HEK293T (cell line): ENCODE results near the gene RSL1D1.

ENCODE experiments used
- CTCF ChIA-PET: fragments of 350-600 bp; formaldehyde crosslinking; extraction: SDS; loops from one replicate; lab custom pipeline; 2021; ENCODE audit warnings: antibody characterized with exemption, inconsistent platforms; lab: Yijun Ruan, JAX
- POLR2A ChIA-PET: fragments of 350-600 bp; formaldehyde crosslinking; extraction: SDS; loops from one replicate; lab custom pipeline; 2020; ENCODE audit warnings: antibody characterized with exemption, inconsistent platforms; lab: Yijun Ruan, JAX
- DNase-seq: peaks from one replicate; pipeline ENCODE4 v3.0.0; 2012; ENCODE audit warnings: mixed read lengths; ENCODE audit errors: extremely low spot score
- ARNT ChIP-seq: fragments of 450-650 bp; IDR thresholded peaks from 2 replicates; pipeline ENCODE4 v1.6.1; 2017; ENCODE audit warnings: mild to moderate bottlenecking
- BHLHE40 ChIP-seq: fragments of 450-650 bp; IDR thresholded peaks from 2 replicates; pipeline ENCODE4 v1.6.1; 2016; ENCODE audit warnings: mild to moderate bottlenecking, moderate library complexity, borderline replicate concordance
- CTBP1 ChIP-seq: fragments of 450-650 bp; IDR thresholded peaks from 2 replicates; pipeline ENCODE4 v1.6.1; 2016; ENCODE audit warnings: borderline replicate concordance
- ELF4 ChIP-seq: fragments of 450-650 bp; IDR thresholded peaks from 2 replicates; pipeline ENCODE4 v1.6.1; 2017; ENCODE audit warnings: antibody characterized with exemption
- FOXA1 ChIP-seq: fragments of 450-650 bp; IDR thresholded peaks from 2 replicates; pipeline ENCODE4 v1.6.1; 2016; ENCODE audit warnings: mild to moderate bottlenecking
- FOXM1 ChIP-seq: fragments of 450-650 bp; IDR thresholded peaks from 2 replicates; pipeline ENCODE4 v1.6.1; 2017; ENCODE audit warnings: mild to moderate bottlenecking, borderline replicate concordance
- HDGF ChIP-seq: fragments of 450-650 bp; IDR thresholded peaks from 2 replicates; pipeline ENCODE4 v1.6.1; 2017; ENCODE audit warnings: antibody characterized with exemption, borderline replicate concordance
- L3MBTL2 ChIP-seq: fragments of 450-650 bp; conservative IDR thresholded peaks from 2 replicates; pipeline ENCODE4 v1.6.1; 2016; ENCODE audit warnings: mild to moderate bottlenecking
- PKNOX1 ChIP-seq: fragments of 450-650 bp; IDR thresholded peaks from 2 replicates; pipeline ENCODE4 v1.6.1; 2016
- TARDBP ChIP-seq: fragments of 450-650 bp; IDR thresholded peaks from 2 replicates; pipeline ENCODE4 v1.6.1; 2016
- ZNF384 ChIP-seq: fragments of 450-650 bp; IDR thresholded peaks from 2 replicates; pipeline ENCODE4 v1.6.1; 2016

RSL1D1 gene

DNA sequence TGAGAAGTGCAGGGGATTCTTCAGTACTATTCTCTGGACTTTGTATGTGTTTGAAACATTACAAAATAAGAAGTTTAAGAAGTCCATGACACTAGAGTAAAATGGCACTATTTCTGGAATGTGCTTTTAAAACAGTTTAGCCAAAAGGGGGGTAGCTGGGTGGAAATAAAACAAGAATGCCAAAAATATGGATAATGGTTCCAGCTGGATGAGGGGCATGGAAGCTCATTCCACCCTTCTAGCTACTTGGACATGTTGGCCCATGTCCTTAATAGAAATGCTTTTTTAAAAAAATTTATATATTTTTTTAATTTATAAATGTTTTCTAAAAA lies 67.3 kb downstream of the RSL1D1 start:
- no peak for TF ChIP-seq FOXA1
- no peak for TF ChIP-seq ELF4
- TF ChIP-seq ARNT, result no peak
- TF ChIP-seq HDGF, result no peak
- no peak for TF ChIP-seq L3MBTL2
- TF ChIP-seq PKNOX1, result no peak
- no peak for TF ChIP-seq BHLHE40
- no peak for TF ChIP-seq FOXM1
- no peak for TF ChIP-seq TARDBP
- TF ChIP-seq CTBP1, result no peak
- no peak for TF ChIP-seq ZNF384
- no peak for DNase-seq
- CTCF ChIA-PET, result no interaction called here
- POLR2A ChIA-PET, result interaction anchor here (0.9 to 1.7 kb wide), 2 partner anchors 14 to 41 kb away, joined by 3 to 4 read pairs; partner anchors contain the start of gene TXNDC11
